GM18873 (cell line): ENCODE results near the gene PADI4.

ENCODE experiments used
- ATAC-seq: cut with Tn5 transposase; IDR thresholded peaks from one replicate; pipeline ENCODE4 v1.9.1; 2021; ENCODE audit warnings: mild to moderate bottlenecking, moderate library complexity, moderate number of reproducible peaks; ENCODE audit not compliant: unreplicated experiment, low FRiP score

Gene PADI4

GRCh38 chr1:17307946-17308345 lies at the start of gene PADI4:
Gene PADI4, plus strand, starts transcription at chr1:17308197. Its CDS starts 26 bp downstream, at chr1:17308223.
- ATAC-seq, result no peak

- no peak for ATAC-seq
Measured at GRCh38 chr1:17258758-17259130, 49.3 kb upstream of the PADI4 start.

- no peak for ATAC-seq
Measured at GRCh38 chr1:17259233-17259873, 48.6 kb upstream of the PADI4 start.

GRCh38 chr1:17260264-17260663 lies 47.7 kb upstream of the PADI4 start:
- ATAC-seq, result no peak

GRCh38 chr1:17260738-17261137 lies 47.3 kb upstream of the PADI4 start:
- ATAC-seq, result no peak

- ATAC-seq, result no peak
Measured at GRCh38 chr1:17263936-17264335, 44.1 kb upstream of the PADI4 start.

DNA sequence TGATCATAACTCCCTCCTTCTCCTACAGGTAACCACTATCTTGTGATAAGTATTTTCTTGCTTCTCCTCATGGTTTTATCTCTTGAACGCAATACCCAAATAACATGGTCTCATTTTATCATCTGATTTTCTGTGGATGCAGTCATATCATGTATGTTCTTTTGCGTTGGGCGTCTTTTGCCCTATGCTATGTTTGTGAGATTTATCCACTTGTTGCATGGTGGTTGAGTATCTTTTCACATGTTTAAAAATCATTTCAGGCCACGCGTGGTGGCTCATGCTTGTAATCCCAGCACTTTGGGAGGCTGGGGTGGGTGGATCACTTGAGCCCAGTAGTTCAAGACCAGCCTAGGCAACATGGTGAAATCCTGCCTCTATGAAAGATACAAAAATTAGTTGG lies 43.5 kb upstream of the PADI4 start:
- ATAC-seq, result no peak

- no peak for ATAC-seq
Measured at GRCh38 chr1:17265162-17265561, 42.8 kb upstream of the PADI4 start.

GRCh38 chr1:17265950-17266349 lies 42.0 kb upstream of the PADI4 start:
- no peak for ATAC-seq

- no peak for ATAC-seq
Measured at GRCh38 chr1:17270891-17271765, 36.9 kb upstream of the PADI4 start.

GRCh38 chr1:17272066-17272465 lies 35.9 kb upstream of the PADI4 start:
- ATAC-seq, result no peak

DNA sequence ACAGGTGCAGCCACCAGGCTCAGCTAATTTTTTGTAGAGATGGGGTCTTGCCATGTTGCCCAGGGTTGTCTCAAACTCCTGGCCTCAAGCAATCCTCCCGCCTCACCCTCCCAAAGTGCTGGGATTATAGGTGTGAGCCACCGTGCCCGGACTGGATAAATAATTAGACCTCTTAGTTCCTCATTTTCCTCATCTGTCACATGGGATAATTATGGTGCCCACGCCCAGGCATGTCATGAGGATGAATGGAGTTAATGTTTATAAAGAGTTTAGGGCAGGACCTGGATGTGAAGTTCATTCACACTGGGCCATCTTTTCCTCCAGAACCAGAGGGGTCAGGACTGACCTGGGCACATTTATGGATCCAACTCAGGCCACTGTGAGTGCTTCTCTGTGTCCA lies 35.4 kb upstream of the PADI4 start:
- no peak for ATAC-seq

DNA sequence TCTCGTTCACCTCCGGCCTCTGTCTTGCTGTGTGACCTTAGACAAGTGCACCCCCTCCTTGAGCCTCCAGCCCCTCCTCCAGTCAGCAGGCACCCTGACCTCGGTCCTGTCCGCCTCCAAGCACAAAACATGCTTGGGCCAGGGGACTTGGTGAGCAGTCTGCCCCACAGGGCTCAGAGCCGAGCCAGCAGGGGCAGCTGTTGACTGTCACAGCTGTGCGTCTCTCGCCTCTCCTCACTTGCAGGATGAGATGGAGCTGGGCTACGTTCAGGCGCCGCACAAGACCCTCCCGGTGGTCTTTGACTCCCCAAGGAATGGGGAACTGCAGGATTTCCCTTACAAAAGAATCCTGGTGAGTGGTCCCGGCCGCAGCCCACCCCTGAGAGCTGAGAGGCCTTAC lies 34.9 kb upstream of the PADI4 start:
- ATAC-seq, result no peak

DNA sequence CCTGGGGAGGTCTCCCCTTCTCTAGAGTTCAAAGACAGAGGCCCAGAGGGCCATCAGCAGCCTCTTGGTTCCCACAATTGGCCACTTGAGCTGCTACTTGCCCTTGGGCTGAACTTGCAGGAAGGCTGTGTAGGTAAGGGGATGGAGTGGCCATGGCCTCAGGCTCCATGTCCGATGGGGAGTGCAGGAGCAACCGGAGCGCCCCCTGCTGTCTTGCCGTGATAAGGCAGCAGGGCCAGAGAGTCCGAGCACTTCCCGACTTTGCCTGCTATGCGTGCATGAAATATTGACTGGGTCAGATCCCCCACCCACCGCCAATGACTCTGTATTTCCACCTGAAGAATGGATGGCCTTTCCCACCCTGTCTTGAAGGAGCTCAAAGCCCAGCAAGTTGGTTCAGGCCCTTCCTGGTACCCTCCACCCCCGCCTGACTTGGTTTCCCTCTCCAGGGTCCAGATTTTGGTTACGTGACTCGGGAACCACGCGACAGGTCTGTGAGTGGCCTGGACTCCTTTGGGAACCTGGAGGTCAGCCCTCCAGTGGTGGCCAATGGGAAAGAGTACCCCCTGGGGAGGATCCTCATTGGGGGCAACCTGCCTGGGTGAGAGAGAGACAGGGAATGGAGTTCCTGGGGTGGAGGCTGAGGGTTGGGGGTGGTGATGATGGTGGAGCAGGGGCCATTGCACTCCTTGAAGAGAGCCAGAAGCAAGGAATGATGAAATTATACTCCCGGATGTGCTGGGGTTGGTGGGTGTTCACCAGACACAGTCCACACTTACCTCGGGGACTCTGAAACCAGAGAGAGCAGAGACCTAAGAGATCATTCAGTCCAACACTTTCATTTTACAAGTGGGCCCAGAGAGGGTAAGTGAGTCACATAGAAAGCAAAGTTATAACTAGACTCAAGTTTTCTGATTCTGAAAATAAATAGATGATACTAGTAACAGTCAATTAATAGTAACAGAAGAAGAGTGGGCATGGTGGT lies 33.5 kb upstream of the PADI4 start:
- ATAC-seq, result no peak

DNA sequence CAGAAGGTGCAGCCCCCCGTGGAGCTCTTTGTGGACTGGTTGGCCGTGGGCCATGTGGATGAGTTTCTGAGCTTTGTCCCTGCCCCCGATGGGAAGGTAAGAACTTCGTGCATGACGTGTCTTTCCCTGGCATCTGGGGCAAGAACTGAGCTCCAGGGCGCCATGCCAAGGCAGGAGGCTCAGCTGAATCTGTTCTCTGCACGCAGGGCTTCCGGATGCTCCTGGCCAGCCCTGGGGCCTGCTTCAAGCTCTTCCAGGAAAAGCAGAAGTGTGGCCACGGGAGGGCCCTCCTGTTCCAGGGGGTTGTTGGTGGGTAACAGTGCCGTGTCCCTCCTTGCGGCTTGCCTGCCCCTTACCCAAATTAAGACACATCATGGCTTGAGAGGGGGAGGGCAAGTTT lies 31.4 kb upstream of the PADI4 start:
- ATAC-seq, result no peak

DNA sequence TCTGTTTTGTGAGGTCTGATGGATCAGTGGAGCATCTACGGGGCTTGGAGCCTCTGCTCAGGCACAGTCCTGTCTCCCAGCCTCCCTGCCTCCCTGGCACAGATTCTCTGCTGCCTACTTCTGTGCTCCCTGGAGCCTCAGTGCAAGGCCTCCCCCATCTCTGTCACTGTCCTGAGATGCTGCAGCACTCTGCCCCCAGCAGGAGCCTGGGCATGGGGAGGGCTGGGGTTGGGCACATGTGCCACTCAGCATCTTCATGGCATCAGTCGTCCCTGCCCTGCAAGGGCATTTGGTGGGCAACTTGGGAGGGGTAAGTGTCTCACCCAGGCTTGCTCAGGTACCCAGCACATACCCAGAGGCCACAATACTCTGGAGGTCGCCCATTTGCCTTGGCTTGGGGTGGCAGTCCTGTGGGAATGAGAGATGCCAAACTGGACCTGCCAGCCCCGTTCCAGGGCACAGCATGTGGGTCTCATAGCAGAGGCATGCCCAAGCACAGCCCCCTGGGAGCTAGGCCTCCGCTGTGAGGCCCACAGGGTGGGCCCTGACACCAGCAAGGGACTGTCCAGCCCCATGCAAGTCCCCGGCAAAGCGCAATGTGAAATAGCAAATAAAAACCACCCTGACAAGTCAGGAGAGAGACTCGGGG lies 30.4 kb upstream of the PADI4 start:
- ATAC-seq, result no peak

GRCh38 chr1:17278996-17279830 lies 28.8 kb upstream of the PADI4 start:
- ATAC-seq, result no peak

- ATAC-seq, result no peak
Measured at GRCh38 chr1:17280436-17280835, 27.6 kb upstream of the PADI4 start.

DNA sequence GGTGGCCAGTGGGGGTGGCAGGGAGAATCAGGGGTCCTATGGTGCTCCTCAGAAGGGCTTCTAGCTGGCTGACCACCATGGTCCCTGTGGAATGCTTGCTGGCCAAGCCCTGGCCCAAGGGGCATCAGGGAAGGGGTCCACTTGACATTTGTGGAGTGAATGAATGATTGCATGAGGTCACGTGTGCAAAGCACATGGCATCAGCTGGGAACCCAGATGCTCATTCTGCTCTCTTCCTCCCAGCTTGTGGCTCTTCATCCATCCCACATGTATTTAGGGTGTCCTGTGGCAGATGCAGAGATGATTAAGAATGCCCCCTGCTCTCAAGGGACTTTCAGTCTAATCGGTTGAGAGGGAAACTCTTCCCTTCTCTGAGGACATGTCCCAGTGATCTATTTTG lies 27.1 kb upstream of the PADI4 start:
- no peak for ATAC-seq
